GM18873 (cell line): ENCODE results near the gene DKK3.

Experiments used
- ATAC-seq: cut with Tn5 transposase; IDR thresholded peaks from one replicate; pipeline ENCODE4 v1.9.1; 2021; ENCODE audit warnings: mild to moderate bottlenecking, moderate library complexity, moderate number of reproducible peaks; ENCODE audit not compliant: unreplicated experiment, low FRiP score

Gene DKK3

GRCh38 chr11:12006552-12007229 lies 1.7 kb downstream of the DKK3 start:
- no peak for ATAC-seq

GRCh38 chr11:12005476-12005875 lies 3.0 kb downstream of the DKK3 start:
- ATAC-seq = no peak

- ATAC-seq = no peak
Observed at GRCh38 chr11:12005061-12005460, 3.4 kb downstream of the DKK3 start.

GRCh38 chr11:12003815-12004214 lies 4.6 kb downstream of the DKK3 start:
- no peak for ATAC-seq

DNA sequence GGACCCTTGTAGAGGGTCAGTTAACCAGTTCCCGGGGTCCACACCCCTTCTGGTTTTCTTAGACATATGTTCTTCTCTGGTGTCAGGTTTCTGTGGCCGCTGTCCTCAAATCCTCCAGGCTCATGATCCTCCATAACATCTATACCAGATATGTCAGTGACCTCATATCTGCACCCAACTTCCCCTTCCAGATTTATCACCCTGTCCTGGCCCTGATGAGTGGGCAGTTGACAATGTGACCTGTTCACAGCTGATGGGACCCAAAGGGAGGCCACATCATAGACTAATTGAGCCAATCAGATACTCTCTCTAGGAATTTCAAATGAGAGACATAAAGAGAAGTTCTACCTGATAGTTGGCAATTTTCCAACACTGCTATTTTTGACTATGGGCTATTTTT lies 5.1 kb downstream of the DKK3 start:
- ATAC-seq = no peak

DNA sequence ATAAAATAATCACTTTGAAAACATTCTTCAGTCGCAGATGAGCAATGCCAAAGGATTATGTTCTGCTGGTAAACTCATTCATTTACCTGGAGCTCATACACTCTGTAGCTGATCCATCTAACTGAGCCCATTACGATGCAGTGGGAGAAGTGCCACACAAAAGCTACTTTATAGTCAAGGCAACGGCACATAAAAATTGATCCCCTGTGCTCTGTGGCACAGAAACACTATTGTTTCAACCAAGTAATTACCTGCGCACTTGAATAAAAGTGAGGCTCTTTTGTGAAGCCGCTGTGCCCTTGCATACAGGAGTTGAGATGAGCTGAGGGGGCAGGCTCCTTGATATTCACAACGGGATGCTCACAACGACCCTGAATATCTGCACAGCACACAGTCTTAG lies 7.2 kb downstream of the DKK3 start:
- no peak for ATAC-seq

GRCh38 chr11:11998091-11998781 lies 10.2 kb downstream of the DKK3 start:
- ATAC-seq = no peak

- no peak for ATAC-seq
Observed at GRCh38 chr11:11997049-11997322, 11.4 kb downstream of the DKK3 start.

- no peak for ATAC-seq
Observed at GRCh38 chr11:11996321-11997048, 11.9 kb downstream of the DKK3 start.

DNA sequence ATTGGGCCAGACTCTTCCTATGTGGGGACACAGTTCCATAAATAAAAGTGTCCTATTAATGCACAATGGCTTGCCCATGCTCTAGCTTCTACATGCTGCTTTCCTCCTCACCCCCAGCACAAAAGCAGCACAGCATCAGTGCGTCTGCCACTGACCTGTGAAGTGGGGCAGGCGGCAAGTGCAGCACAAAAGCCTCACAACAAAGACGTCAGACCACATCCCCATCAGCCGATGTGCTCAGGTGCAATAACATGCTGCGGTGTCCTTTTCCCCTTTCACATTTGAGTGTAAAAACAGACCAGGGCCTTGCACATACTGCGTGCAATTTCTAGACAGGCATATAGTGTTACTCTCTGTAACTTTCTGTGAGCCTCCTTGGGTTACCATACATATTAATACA lies 12.8 kb downstream of the DKK3 start:
- no peak for ATAC-seq

GRCh38 chr11:11993839-11994238 lies 14.6 kb downstream of the DKK3 start:
- no peak for ATAC-seq

- no peak for ATAC-seq
Observed at GRCh38 chr11:11992257-11993212, 15.9 kb downstream of the DKK3 start.

DNA sequence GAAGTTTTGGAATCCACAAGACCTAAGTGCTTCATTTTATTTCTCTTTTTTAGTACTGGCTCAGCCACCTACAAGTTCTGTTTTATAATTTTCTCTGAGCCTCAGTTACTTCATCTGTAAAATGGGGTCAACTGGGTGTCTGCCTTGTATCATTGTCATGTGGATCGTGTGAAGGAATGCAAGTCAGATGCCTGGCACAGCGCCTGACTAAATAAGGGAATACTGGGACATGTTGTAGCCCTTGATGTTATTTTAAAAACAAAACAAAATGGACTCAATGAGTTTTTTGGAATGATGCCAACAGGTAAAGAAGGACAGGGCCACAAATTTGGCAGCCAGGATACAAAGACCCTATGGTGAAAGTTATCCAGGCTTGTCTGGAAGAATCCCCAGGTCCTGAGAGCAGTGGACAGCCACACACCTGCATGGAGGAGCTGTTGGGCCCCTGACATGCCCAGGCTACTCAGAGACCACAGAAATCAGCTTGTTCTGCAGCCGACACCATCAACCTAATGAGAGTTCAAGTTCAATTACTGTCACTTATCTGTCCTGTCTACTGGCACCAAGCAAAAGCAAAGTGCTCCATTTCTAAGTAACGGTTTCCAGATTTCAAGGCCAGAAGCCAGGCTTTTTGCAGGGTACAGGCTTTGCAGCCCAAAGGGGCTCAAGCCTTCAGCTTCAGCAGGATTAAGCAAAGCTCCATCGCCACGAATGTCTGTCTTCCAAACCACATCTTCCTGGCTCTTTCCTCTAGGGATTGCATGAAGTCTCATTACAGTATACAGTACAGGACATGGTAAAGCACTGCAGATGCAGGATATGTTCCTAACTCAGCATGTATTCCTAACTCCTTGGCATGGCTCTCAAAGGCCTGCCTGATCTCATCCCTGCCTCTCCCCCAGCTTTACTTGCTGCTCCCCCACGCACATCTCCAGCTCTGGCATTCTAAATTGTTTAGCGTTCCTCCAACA lies 18.4 kb downstream of the DKK3 start:
- no peak for ATAC-seq

- no peak for ATAC-seq
Observed at GRCh38 chr11:11988681-11989261, 19.7 kb downstream of the DKK3 start.

GRCh38 chr11:11988099-11988651 lies 20.3 kb downstream of the DKK3 start:
- ATAC-seq = no peak

DNA sequence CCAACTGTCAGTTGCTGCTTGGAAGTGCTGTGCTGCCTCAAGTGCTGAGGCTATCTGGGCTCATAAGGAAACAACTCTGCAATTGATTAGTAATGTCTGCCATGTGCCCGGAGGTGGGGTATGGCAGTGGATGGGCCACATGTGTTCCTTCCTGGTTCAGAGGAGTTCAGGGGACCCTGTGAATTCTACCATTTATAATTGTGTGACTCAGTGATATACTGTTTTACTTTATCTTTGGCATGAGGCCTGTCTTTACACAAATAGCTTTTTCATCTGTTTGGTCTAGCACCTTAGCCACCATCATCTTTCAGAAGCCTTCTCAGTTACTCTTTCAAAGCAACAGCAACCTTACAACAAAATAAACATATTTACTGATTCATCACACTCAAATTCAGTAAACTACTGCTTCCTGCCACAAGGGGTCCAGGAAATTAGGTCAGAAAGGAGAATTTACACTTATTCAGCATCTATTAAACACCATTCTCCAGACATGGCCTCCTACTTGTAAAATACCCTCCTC lies 20.9 kb downstream of the DKK3 start:
- ATAC-seq = no peak

- ATAC-seq = no peak
Observed at GRCh38 chr11:11985954-11986949, 22.2 kb downstream of the DKK3 start.
